Astrocyte (in vitro differentiated cells and primary cell): ENCODE measurements around the gene PCDHGC4. TPM values are rescaled to one million over a fixed set of nuclear protein-coding genes. Genes with fewer than 3 reads are reported as not detected.
A peak's percentile ranks its signal among the peaks of the same experiment; 100 is the strongest.

Experiments
- DNase-seq: peaks from one replicate; pipeline ENCODE4 v3.0.0-alpha.2; 2010; ENCODE audit warnings: low read depth
- FAIRE-seq: peaks from 2 replicates; lab custom pipeline; 2011; peaks lifted over from hg19 to GRCh38; lab: Jason Lieb, UNC
- H2AFZ ChIP-seq: 2 replicates; pipeline ENCODE4 v1.6.0; 2012; ENCODE audit warnings: low read depth, low read length, inconsistent platforms
- H3K27ac ChIP-seq: 2 replicates; pipeline ENCODE4 v1.5.1; 2011; ENCODE audit warnings: low read depth, low read length, inconsistent platforms
- H3K27me3 ChIP-seq: 2 replicates; pipeline ENCODE4 v1.6.0; 2011; ENCODE audit warnings: low read length, inconsistent platforms; ENCODE audit not compliant: insufficient read depth
- H3K36me3 ChIP-seq: 2 replicates; pipeline ENCODE4 v1.5.1; 2011; ENCODE audit warnings: low read length, inconsistent platforms; ENCODE audit not compliant: insufficient read depth
- H3K4me1 ChIP-seq: 2 replicates; pipeline ENCODE4 v1.5.1; 2011; ENCODE audit warnings: low read length, inconsistent platforms; ENCODE audit not compliant: insufficient read depth
- H3K4me2 ChIP-seq: 2 replicates; pipeline ENCODE4 v1.6.0; 2012; ENCODE audit warnings: low read length, inconsistent platforms
- H3K4me3 ChIP-seq: 2 replicates; pipeline ENCODE4 v1.5.1; 2011; ENCODE audit warnings: low read depth, mild to moderate bottlenecking, low read length, inconsistent platforms; ENCODE audit not compliant: insufficient read depth
- H3K79me2 ChIP-seq: 2 replicates; pipeline ENCODE4 v1.6.0; 2012; ENCODE audit warnings: mild to moderate bottlenecking, low read length, inconsistent platforms; ENCODE audit not compliant: insufficient read depth
- H3K9ac ChIP-seq: 2 replicates; pipeline ENCODE4 v1.6.0; 2012; ENCODE audit warnings: mild to moderate bottlenecking, low read length, inconsistent platforms
- H3K9me3 ChIP-seq: 2 replicates; pipeline ENCODE4 v1.5.1; 2012; ENCODE audit warnings: low read depth, mild to moderate bottlenecking, low read length, inconsistent platforms; ENCODE audit not compliant: insufficient read depth
- H4K20me1 ChIP-seq: 2 replicates; pipeline ENCODE4 v1.6.0; 2012; ENCODE audit warnings: low read length, inconsistent platforms; ENCODE audit not compliant: insufficient read depth
- H3K27ac Mint-ChIP-seq: one replicate; pipeline ENCODE4 v1.8.0; 2021; ENCODE audit warnings: mild to moderate bottlenecking, mixed read lengths; ENCODE audit not compliant: unreplicated experiment
- H3K27me3 Mint-ChIP-seq: one replicate; pipeline ENCODE4 v1.8.0; 2021; ENCODE audit warnings: low read depth, mixed read lengths; ENCODE audit not compliant: unreplicated experiment
- H3K36me3 Mint-ChIP-seq: one replicate; pipeline ENCODE4 v1.8.0; 2021; ENCODE audit warnings: low read depth, mixed read lengths; ENCODE audit not compliant: unreplicated experiment
- H3K4me1 Mint-ChIP-seq: one replicate; pipeline ENCODE4 v1.8.0; 2021; ENCODE audit warnings: low read depth, mixed read lengths; ENCODE audit not compliant: unreplicated experiment
- H3K4me3 Mint-ChIP-seq: one replicate; pipeline ENCODE4 v1.8.0; 2021; ENCODE audit warnings: mild to moderate bottlenecking, moderate library complexity, mixed read lengths; ENCODE audit not compliant: unreplicated experiment
- H3K9me3 Mint-ChIP-seq: one replicate; pipeline ENCODE4 v1.8.0; 2021; ENCODE audit warnings: mild to moderate bottlenecking, mixed read lengths; ENCODE audit not compliant: unreplicated experiment
- EZH2 ChIP-seq: IDR thresholded peaks from 2 replicates; pipeline ENCODE4 v1.6.1; 2012; ENCODE audit warnings: mild to moderate bottlenecking, low read length, inconsistent platforms; ENCODE audit not compliant: insufficient read depth
- total RNA-seq: library from RNA; stranded (reverse); gene quantifications from 2 replicates; pipeline ENCODE4 v1.2.1, GENCODE V29; 2021
- TF ChIP-seq, protein P1 (sequence below): IDR thresholded peaks from 2 replicates; pipeline ENCODE4 v1.5.1; 2011; ENCODE audit warnings: low read depth, mild to moderate bottlenecking, inconsistent platforms, low read length, moderate library complexity; ENCODE audit not compliant: insufficient read depth

PCDHGC4 gene
- total RNA-seq, 1 donor from 2014 or later: 7.4 TPM

DNA sequence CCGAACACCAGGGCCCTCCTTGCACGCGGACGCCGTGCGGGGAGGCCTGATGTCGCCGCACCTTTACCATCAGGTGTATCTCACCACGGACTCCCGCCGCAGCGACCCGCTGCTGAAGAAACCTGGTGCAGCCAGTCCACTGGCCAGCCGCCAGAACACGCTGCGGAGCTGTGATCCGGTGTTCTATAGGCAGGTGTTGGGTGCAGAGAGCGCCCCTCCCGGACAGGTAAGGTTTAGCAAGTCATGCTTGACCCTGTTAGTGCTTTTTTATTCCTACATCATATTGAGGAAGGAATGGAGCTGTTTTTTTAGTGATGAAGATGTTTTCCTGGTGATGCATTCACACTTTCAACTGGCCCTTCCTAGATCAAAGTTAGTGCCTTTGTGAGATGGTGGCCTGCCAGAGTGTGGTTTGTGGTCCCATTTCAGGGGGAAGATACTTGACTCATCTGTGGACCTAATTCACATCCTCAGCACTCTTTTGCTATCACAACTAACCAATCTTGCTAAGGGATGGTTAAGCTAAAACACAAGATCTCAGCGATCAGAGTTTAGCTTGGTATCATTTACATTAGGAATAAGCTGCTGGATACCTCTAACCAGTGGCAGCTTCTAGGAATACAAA, 6.4 kb upstream of the PCDHGC4 start:
- H3K9ac ChIP-seq: peak overlapping the region; percentile 90

DNA sequence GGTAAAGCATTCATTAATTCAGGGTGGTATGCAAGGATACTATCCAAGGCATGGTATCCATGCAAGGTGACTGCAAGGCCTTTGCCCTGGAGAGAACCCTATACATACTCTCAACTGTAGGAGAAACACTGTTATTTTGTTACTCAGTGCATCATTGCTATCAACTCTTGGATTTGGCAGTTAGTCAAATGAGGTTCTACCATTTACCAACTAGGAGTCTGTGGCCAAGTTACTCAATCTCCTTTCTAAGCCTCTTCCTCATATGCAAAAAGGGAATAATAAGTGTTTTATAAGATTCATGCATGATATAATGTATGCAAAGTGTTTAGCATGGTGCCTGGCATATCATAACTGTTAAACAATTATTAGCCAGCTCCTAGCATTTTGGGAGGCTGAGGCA, 5.1 kb upstream of the PCDHGC4 start:
- peaks cover 25% of the 10 kb centered on the region for H3K4me1 Mint-ChIP-seq
- TF ChIP-seq, protein P1, sequence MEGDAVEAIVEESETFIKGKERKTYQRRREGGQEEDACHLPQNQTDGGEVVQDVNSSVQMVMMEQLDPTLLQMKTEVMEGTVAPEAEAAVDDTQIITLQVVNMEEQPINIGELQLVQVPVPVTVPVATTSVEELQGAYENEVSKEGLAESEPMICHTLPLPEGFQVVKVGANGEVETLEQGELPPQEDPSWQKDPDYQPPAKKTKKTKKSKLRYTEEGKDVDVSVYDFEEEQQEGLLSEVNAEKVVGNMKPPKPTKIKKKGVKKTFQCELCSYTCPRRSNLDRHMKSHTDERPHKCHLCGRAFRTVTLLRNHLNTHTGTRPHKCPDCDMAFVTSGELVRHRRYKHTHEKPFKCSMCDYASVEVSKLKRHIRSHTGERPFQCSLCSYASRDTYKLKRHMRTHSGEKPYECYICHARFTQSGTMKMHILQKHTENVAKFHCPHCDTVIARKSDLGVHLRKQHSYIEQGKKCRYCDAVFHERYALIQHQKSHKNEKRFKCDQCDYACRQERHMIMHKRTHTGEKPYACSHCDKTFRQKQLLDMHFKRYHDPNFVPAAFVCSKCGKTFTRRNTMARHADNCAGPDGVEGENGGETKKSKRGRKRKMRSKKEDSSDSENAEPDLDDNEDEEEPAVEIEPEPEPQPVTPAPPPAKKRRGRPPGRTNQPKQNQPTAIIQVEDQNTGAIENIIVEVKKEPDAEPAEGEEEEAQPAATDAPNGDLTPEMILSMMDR: no peak
- TF ChIP-seq EZH2: no peak
- H3K9ac ChIP-seq: no peak overlapping the region
- H4K20me1 ChIP-seq: peaks cover 78% of the 10 kb centered on the region
- peaks cover 4% of the 10 kb centered on the region for H3K9me3 Mint-ChIP-seq
- H3K4me1 ChIP-seq: peaks cover 38% of the 10 kb centered on the region
- no peaks in the 10 kb centered on the region for H3K36me3 ChIP-seq
- peak overlapping the region; percentile 30 for H3K4me2 ChIP-seq
- H3K27ac Mint-ChIP-seq: no peak overlapping the region
- H3K27me3 ChIP-seq: no peaks in the 10 kb centered on the region
- H2AFZ ChIP-seq: no peak overlapping the region
- no peak overlapping the region for H3K27ac ChIP-seq
- H3K79me2 ChIP-seq: peaks cover 74% of the 10 kb centered on the region
- DNase-seq: no peak
- peaks cover 28% of the 10 kb centered on the region for H3K36me3 Mint-ChIP-seq
- H3K9me3 ChIP-seq: no peaks in the 10 kb centered on the region
- FAIRE-seq: no peak
- H3K4me3 ChIP-seq: no peak overlapping the region
- peak overlapping the region; percentile 68 for H3K4me3 Mint-ChIP-seq
- H3K27me3 Mint-ChIP-seq: no peaks in the 10 kb centered on the region

More for the DNA sequence above, 6.4 kb upstream of the PCDHGC4 start:
- H3K4me3 Mint-ChIP-seq: peak overlapping the region; percentile 64
- H3K79me2 ChIP-seq: peaks cover 63% of the 10 kb centered on the region
- no peaks in the 10 kb centered on the region for H3K9me3 ChIP-seq
- TF ChIP-seq, protein P1: peak; percentile 23
- no peak for TF ChIP-seq EZH2
- H3K27me3 ChIP-seq: no peaks in the 10 kb centered on the region
- FAIRE-seq: no peak
- H3K27ac ChIP-seq: no peak overlapping the region
- peak; percentile 44 for DNase-seq
- H4K20me1 ChIP-seq: peaks cover 74% of the 10 kb centered on the region
- H2AFZ ChIP-seq: no peak overlapping the region
- H3K27ac Mint-ChIP-seq: no peak overlapping the region
- peaks cover 14% of the 10 kb centered on the region for H3K4me1 Mint-ChIP-seq
- H3K4me3 ChIP-seq: peak overlapping the region; percentile 87
- H3K9me3 Mint-ChIP-seq: peaks cover 4% of the 10 kb centered on the region
- H3K36me3 ChIP-seq: no peaks in the 10 kb centered on the region
- H3K27me3 Mint-ChIP-seq: no peaks in the 10 kb centered on the region
- H3K4me1 ChIP-seq: peaks cover 35% of the 10 kb centered on the region
- H3K36me3 Mint-ChIP-seq: peaks cover 28% of the 10 kb centered on the region
- H3K4me2 ChIP-seq: peak overlapping the region; percentile 99

DNA sequence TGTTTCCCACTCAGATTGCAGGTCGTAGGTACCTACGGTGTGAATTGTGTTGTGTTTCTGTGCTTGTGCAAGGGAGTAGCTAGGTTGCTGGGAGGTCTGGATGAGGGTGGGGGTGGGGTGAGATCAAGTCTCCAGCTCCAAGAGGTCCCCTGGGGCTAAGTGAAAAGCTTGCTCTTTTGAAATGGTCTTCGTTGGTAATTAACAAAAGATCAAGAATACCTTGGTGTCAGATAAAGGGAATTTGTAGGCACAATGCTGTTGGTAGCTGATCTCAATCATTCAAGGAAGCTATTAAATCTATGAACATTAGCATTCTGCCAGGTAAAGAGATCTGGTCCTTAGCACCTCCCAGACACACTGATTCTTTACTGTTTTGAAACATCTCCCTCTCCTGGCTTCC, 928 bp upstream of the PCDHGC4 start:
- Histone ChIP-seq H2AFZ (no peak overlapping the region), H3K9me3 (no peaks in the 10 kb centered on the region), H3K79me2 (peaks cover 81% of the 10 kb centered on the region), H4K20me1 (peaks cover 90% of the 10 kb centered on the region), H3K36me3 (no peaks in the 10 kb centered on the region), H3K27me3 (no peaks in the 10 kb centered on the region), H3K4me2 (peak overlapping the region; percentile 83), H3K27ac (no peak overlapping the region), H3K4me1 (peaks cover 23% of the 10 kb centered on the region), H3K4me3 (no peak overlapping the region), H3K9ac (no peak overlapping the region)
- no peak for DNase-seq
- Mint-ChIP-seq H3K9me3 (no peaks in the 10 kb centered on the region), H3K27ac (no peak overlapping the region), H3K4me1 (peaks cover 32% of the 10 kb centered on the region), H3K36me3 (peaks cover 35% of the 10 kb centered on the region), H3K4me3 (no peak overlapping the region), H3K27me3 (no peaks in the 10 kb centered on the region)
- TF ChIP-seq, protein P1: no peak
- no peak for TF ChIP-seq EZH2
- FAIRE-seq: no peak
